HG02840 (cell line): ENCODE data around the gene ALX1.
"Not testable (repeated sequence)": the region's sequence is repeated elsewhere in the genome, so short reads cannot be mapped to it uniquely, and the experiment has no call there.

Experiments
- ATAC-seq: cut with Tn5 transposase; IDR thresholded peaks from one replicate; pipeline ENCODE4 v1.9.1; 2021; ENCODE audit warnings: mild to moderate bottlenecking, moderate library complexity, moderate number of reproducible peaks; ENCODE audit not compliant: unreplicated experiment, low FRiP score

ALX1 gene

GRCh38 chr12:85299053-85299452 is 19.0 kb downstream of the ALX1 start:
- no peak for ATAC-seq

- ATAC-seq, result no peak
These were observed 21.0 kb downstream of the ALX1 start for GRCh38 chr12:85301051-85301450.

GRCh38 chr12:85308374-85308773 is 28.4 kb downstream of the ALX1 start:
- no peak for ATAC-seq

GRCh38 chr12:85309125-85309566 is 29.1 kb downstream of the ALX1 start:
- no peak for ATAC-seq

GRCh38 chr12:85310025-85310424 is 30.0 kb downstream of the ALX1 start:
- ATAC-seq, result no peak

- ATAC-seq, result no peak
These were observed 30.5 kb downstream of the ALX1 start for GRCh38 chr12:85310456-85311076.

- not testable (repeated sequence) for ATAC-seq
These were observed 38.0 kb downstream of the ALX1 start for GRCh38 chr12:85317866-85318636.

GRCh38 chr12:85322715-85323114 is 42.7 kb downstream of the ALX1 start:
- no peak for ATAC-seq

GRCh38 chr12:85325442-85325841 is 45.4 kb downstream of the ALX1 start:
- ATAC-seq, result no peak

GRCh38 chr12:85329913-85330312 is 49.9 kb downstream of the ALX1 start:
- no peak for ATAC-seq

GRCh38 chr12:85348779-85349178 is 68.8 kb downstream of the ALX1 start:
- ATAC-seq, result no peak

GRCh38 chr12:85350356-85350755 is 70.3 kb downstream of the ALX1 start:
- ATAC-seq, result no peak
